Measurements from ENCODE around the gene SAC3D1. TPM values are rescaled to one million over a fixed set of nuclear protein-coding genes. Genes with fewer than 3 reads are reported as not detected.

SAC3D1 gene
- total RNA-seq, 1 donor from 2014 or later: 19.3 TPM

DNA sequence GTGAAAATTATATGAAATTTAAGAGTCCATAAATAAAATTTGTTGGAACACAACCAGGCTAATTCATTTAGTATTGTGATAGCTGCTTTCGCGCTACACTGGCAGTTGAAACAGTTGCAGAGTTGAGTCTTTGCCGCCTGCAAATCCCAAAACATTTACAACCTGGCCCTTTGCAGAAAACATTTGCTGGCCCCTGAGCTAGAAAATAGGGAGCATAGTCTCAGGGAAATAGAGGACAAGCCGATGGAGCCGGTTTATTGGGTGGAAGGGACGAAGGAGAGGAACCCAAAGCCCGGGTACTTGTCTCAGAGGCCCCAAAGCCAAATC, 527 bp upstream of the SAC3D1 start:
- DNase-seq (ENCODE audit: low spot score, unreplicated experiment): no peak
- peaks cover 12% of the 10 kb centered on the region for H3K36me3 Mint-ChIP-seq (ENCODE audit: insufficient read depth)
- H3K27me3 Mint-ChIP-seq: no peaks in the 10 kb centered on the region
- H3K4me3 Mint-ChIP-seq (ENCODE audit: low read depth): peak overlapping the region; percentile 87
- no peaks in the 10 kb centered on the region for H3K9me3 Mint-ChIP-seq (ENCODE audit: low read depth)
- peak overlapping the region; percentile 96 for H3K27ac Mint-ChIP-seq
- H3K4me1 Mint-ChIP-seq (ENCODE audit: low read depth): peaks cover 1% of the 10 kb centered on the region
- TF ChIP-seq, protein P1, sequence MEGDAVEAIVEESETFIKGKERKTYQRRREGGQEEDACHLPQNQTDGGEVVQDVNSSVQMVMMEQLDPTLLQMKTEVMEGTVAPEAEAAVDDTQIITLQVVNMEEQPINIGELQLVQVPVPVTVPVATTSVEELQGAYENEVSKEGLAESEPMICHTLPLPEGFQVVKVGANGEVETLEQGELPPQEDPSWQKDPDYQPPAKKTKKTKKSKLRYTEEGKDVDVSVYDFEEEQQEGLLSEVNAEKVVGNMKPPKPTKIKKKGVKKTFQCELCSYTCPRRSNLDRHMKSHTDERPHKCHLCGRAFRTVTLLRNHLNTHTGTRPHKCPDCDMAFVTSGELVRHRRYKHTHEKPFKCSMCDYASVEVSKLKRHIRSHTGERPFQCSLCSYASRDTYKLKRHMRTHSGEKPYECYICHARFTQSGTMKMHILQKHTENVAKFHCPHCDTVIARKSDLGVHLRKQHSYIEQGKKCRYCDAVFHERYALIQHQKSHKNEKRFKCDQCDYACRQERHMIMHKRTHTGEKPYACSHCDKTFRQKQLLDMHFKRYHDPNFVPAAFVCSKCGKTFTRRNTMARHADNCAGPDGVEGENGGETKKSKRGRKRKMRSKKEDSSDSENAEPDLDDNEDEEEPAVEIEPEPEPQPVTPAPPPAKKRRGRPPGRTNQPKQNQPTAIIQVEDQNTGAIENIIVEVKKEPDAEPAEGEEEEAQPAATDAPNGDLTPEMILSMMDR (IDR thresholded peaks at IDR 0.05; ENCODE audit: unreplicated experiment): no peak

DNA sequence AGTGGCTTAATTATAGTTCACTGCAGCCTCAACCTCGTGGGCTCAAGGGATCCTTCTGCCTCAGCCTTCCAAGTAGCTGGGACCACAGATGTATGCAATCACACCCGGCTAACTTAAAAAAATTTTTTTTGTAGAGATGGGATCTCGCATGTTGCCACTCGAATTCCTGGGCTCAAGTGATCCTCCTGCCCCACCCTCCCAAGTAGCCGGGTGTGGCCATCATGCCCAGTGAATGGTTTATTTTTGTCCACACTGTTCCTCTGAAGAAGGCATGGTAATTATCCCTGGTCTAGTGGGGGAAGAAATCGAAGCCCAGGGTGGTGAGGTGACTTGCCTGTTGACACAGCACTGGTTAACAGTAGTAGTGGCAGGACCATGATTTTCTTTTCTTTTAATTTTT, 1.9 kb downstream of the SAC3D1 start:
- Mint-ChIP-seq H3K27me3 (no peaks in the 10 kb centered on the region), H3K4me1 (ENCODE audit: low read depth) (peaks cover 1% of the 10 kb centered on the region), H3K4me3 (ENCODE audit: low read depth) (peak overlapping the region; percentile 85), H3K9me3 (ENCODE audit: low read depth) (no peaks in the 10 kb centered on the region), H3K36me3 (ENCODE audit: insufficient read depth) (peaks cover 10% of the 10 kb centered on the region), H3K27ac (no peak overlapping the region)
- TF ChIP-seq, protein P1 (IDR thresholded peaks at IDR 0.05; ENCODE audit: unreplicated experiment): no peak
- DNase-seq (ENCODE audit: low spot score, unreplicated experiment): no peak

DNA sequence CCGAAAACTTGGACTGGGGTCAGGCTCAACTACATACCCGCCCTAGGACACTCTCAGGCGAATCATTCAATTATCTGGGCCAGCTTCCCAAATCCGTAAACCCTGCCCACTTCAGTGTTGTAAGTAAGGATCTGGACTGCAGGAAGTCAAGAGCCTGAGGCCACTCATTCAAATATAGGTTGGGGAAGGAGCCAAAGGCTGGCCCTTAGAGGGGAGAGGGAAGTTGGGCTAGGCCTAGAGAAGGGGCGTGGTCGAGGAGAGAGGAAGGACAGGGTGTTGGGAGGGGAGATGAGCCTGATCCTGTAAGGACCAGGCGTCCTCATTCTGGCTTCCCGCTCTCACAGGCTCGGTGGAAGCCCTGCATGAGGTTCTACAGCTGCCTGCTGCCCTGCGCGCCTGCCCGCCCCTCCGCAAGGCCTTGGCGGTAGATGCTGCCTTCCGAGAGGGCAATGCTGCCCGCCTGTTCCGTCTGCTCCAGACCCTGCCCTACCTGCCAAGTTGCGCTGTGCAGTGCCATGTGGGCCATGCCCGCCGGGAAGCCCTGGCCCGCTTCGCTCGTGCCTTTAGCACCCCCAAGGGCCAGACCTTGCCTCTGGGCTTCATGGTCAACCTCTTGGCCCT, 3.0 kb downstream of the SAC3D1 start:
- H3K36me3 Mint-ChIP-seq (ENCODE audit: insufficient read depth): peaks cover 8% of the 10 kb centered on the region
- DNase-seq (ENCODE audit: low spot score, unreplicated experiment): no peak
- H3K4me1 Mint-ChIP-seq (ENCODE audit: low read depth): peaks cover 1% of the 10 kb centered on the region
- TF ChIP-seq, protein P1 (IDR thresholded peaks at IDR 0.05; ENCODE audit: unreplicated experiment): no peak
- H3K27ac Mint-ChIP-seq: peak overlapping the region; percentile 80
- H3K4me3 Mint-ChIP-seq (ENCODE audit: low read depth): no peak overlapping the region
- H3K27me3 Mint-ChIP-seq: no peaks in the 10 kb centered on the region
- H3K9me3 Mint-ChIP-seq (ENCODE audit: low read depth): no peaks in the 10 kb centered on the region

DNA sequence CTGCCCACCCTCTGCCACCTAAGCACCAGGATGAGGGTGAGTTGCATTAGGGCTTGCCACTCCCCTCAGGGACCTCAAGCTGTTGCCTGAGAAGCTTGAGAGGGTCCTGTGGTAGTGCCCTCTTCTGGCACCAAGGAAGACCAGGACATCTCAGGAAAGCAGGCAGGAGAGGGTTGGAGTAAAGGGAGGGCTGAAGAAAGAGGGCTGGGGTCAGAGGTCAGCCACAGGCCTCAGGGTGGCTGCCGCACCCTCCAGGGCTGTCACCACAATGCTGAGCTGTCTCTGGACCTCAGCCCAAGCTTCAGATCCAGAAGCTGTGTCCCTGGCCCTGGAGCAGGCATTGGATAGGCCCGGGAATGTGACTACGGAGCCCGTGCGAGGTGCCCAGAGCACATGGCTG, 4.1 kb downstream of the SAC3D1 start:
- Mint-ChIP-seq H3K27me3 (no peaks in the 10 kb centered on the region), H3K4me1 (ENCODE audit: low read depth) (peaks cover 1% of the 10 kb centered on the region), H3K4me3 (ENCODE audit: low read depth) (no peak overlapping the region), H3K36me3 (ENCODE audit: insufficient read depth) (peaks cover 8% of the 10 kb centered on the region), H3K27ac (no peak overlapping the region), H3K9me3 (ENCODE audit: low read depth) (no peaks in the 10 kb centered on the region)
- TF ChIP-seq, protein P1 (IDR thresholded peaks at IDR 0.05; ENCODE audit: unreplicated experiment): no peak
- DNase-seq (ENCODE audit: low spot score, unreplicated experiment): no peak

DNA sequence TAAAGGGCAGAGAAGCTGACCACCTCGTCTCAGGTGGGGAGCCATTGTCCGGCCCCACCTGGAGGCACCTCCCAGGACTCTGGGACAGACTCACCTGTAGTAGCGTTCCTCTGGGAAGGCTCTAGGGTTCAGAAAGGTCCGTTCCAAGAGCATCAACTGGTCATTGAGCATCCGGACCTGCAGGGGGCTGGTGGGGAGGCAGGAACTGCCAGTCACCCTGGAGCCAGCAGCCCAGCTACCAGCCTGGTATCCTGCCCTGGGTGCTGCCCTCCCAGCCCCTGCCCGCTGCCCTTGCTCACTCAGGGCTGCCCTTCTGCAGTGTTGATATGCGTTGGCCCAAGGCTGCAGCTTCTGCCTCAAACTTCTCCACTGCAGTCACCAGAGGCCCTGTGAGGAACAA, 4.7 kb downstream of the SAC3D1 start:
- DNase-seq (ENCODE audit: low spot score, unreplicated experiment): no peak
- no peak overlapping the region for H3K27ac Mint-ChIP-seq
- peaks cover 8% of the 10 kb centered on the region for H3K36me3 Mint-ChIP-seq (ENCODE audit: insufficient read depth)
- TF ChIP-seq, protein P1 (IDR thresholded peaks at IDR 0.05; ENCODE audit: unreplicated experiment): no peak
- H3K27me3 Mint-ChIP-seq: no peaks in the 10 kb centered on the region
- no peak overlapping the region for H3K4me3 Mint-ChIP-seq (ENCODE audit: low read depth)
- no peaks in the 10 kb centered on the region for H3K9me3 Mint-ChIP-seq (ENCODE audit: low read depth)
- H3K4me1 Mint-ChIP-seq (ENCODE audit: low read depth): no peaks in the 10 kb centered on the region

Measured in progenitor cell of endocrine pancreas (in vitro differentiated cells).